ENCODE results near the gene CCDC93. TPM values are rescaled to one million over a fixed set of nuclear protein-coding genes. Genes with fewer than 3 reads are reported as not detected.
"Not testable (repeated sequence)": the region's sequence is repeated elsewhere in the genome, so short reads cannot be mapped to it uniquely, and the experiment has no call there.

CCDC93 gene
- total RNA-seq, 1 donor from 2014 or later = 11.5 TPM

- ATAC-seq = no peak
Measured at GRCh38 chr2:117949806-117950205, 64.1 kb downstream of the CCDC93 start.

GRCh38 chr2:117948615-117949014 lies 65.3 kb downstream of the CCDC93 start:
- no peak for ATAC-seq

- ATAC-seq = no peak
Measured at GRCh38 chr2:117945296-117945695, 68.6 kb downstream of the CCDC93 start.

- ATAC-seq = no peak
Measured at GRCh38 chr2:117944816-117945215, 69.1 kb downstream of the CCDC93 start.

GRCh38 chr2:117943013-117943672 lies 70.7 kb downstream of the CCDC93 start:
- ATAC-seq = no peak

GRCh38 chr2:117942551-117942950 lies 71.3 kb downstream of the CCDC93 start:
- ATAC-seq = no peak

GRCh38 chr2:117941693-117942092 lies 72.2 kb downstream of the CCDC93 start:
- no peak for ATAC-seq

GRCh38 chr2:117940436-117940835 lies 73.4 kb downstream of the CCDC93 start:
- no peak for ATAC-seq

GRCh38 chr2:117938611-117939010 lies 75.3 kb downstream of the CCDC93 start:
- ATAC-seq = no peak

GRCh38 chr2:117936871-117937428 lies 76.9 kb downstream of the CCDC93 start:
- no peak for ATAC-seq

- no peak for ATAC-seq
Measured at GRCh38 chr2:117935954-117936353, 77.9 kb downstream of the CCDC93 start.

- no peak for ATAC-seq
Measured at GRCh38 chr2:117935456-117935855, 78.4 kb downstream of the CCDC93 start.

GRCh38 chr2:117933884-117934354 lies 80.0 kb downstream of the CCDC93 start:
- ATAC-seq = no peak

GRCh38 chr2:117931978-117932377 lies 81.9 kb downstream of the CCDC93 start:
- no peak for ATAC-seq

- ATAC-seq = no peak
Measured at GRCh38 chr2:117931266-117931665, 82.6 kb downstream of the CCDC93 start.

GRCh38 chr2:117930775-117931174 lies 83.1 kb downstream of the CCDC93 start:
- no peak for ATAC-seq

GRCh38 chr2:117923471-117923870 lies 90.4 kb downstream of the CCDC93 start:
- not testable (repeated sequence) for ATAC-seq

GRCh38 chr2:117921520-117921919 lies 92.3 kb downstream of the CCDC93 start:
- ATAC-seq = no peak

- no peak for ATAC-seq
Measured at GRCh38 chr2:117918608-117919007, 95.3 kb downstream of the CCDC93 start.

- ATAC-seq = no peak
Measured at GRCh38 chr2:117917223-117917917, 96.5 kb downstream of the CCDC93 start.

GRCh38 chr2:117902933-117903332 lies 110.9 kb downstream of the CCDC93 start:
- ATAC-seq = no peak

GRCh38 chr2:117888897-117889296 lies 125.0 kb downstream of the CCDC93 start:
- ATAC-seq = no peak

- ATAC-seq = no peak
Measured at GRCh38 chr2:117885308-117885707, 128.6 kb downstream of the CCDC93 start.

GRCh38 chr2:117879003-117879402 lies 134.9 kb downstream of the CCDC93 start:
- no peak for ATAC-seq
